NCI-H748 (cell line): ENCODE data around the gene PARK7.
"Not testable (repeated sequence)": the region's sequence is repeated elsewhere in the genome, so short reads cannot be mapped to it uniquely, and the experiment has no call there.

Source experiments
- DNase-seq: peaks from one replicate; lab custom pipeline; 2025; ENCODE audit not compliant: unreplicated experiment; lab: John Stamatoyannopoulos, UW

The PARK7 gene

GRCh38 chr1:7961216-7962013 is at the start of gene PARK7:
TSS of gene PARK7 (plus strand) at chr1:7961711. CDS start at chr1:7962786, 1,075 bp downstream.
- DNase-seq, result peak; percentile 97

- no peak for DNase-seq
Measured at GRCh38 chr1:7912145-7912544, 49.4 kb upstream of the PARK7 start.

GRCh38 chr1:7912743-7913557 is 48.6 kb upstream of the PARK7 start:
- DNase-seq, result no peak

DNA sequence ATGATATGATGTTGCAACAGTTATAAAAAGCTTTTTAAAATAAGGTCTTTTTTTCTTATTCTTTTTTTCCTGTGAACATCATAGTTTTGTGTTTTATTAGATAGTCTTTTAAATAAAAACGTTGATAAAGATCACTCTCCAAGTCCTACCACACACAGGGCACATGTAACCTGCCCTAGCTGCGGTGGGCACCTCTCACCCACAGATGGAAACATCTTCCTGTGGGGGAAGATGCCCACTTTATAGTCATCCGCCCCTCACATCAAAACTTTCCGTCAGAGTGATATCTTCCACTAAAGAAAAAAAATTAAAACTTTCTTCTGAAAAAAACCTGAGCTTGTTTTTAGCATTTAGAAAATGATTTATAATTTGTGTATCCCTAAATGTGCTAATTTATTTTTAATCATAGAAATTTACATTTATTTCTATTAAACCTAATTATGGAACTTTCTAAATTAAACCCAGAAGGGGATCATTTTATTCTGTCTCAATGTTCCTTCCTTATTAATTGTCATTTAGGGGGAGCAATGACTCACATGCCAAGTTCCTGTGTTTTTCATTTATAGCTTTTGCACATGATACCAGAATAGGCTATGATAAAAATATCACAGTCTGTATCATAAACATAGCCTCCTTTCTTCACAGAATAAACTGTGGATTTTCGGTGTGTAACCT is 45.5 kb upstream of the PARK7 start:
- no peak for DNase-seq

- no peak for DNase-seq
Measured at GRCh38 chr1:7916501-7916830, 45.0 kb upstream of the PARK7 start.

GRCh38 chr1:7917971-7918370 is 43.5 kb upstream of the PARK7 start:
- DNase-seq, result not testable (repeated sequence)

GRCh38 chr1:7919880-7920279 is 41.6 kb upstream of the PARK7 start:
- DNase-seq, result no peak

- DNase-seq, result no peak
Measured at GRCh38 chr1:7921796-7922195, 39.7 kb upstream of the PARK7 start.

- DNase-seq, result no peak
Measured at GRCh38 chr1:7922301-7922700, 39.2 kb upstream of the PARK7 start.

- DNase-seq, result not testable (repeated sequence)
Measured at GRCh38 chr1:7927061-7927460, 34.5 kb upstream of the PARK7 start.

DNA sequence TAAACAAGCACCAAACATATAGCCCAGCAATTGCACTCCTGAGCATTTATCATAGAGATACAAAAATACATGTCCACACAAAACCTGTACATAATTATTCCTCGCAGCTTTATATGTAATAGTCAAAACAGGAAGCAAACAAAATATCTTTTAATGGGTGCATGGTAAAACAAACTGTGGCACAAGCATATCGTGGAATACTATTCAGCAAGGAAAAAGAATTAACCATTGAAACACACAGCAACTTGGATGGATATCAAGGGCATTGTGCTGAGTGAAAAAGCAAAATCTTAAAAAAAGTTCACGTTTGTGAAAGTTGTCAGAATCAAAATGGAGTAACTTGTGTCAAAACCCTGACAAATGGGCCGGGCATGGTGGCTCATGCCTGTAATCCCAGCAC is 33.3 kb upstream of the PARK7 start:
- no peak for DNase-seq

DNA sequence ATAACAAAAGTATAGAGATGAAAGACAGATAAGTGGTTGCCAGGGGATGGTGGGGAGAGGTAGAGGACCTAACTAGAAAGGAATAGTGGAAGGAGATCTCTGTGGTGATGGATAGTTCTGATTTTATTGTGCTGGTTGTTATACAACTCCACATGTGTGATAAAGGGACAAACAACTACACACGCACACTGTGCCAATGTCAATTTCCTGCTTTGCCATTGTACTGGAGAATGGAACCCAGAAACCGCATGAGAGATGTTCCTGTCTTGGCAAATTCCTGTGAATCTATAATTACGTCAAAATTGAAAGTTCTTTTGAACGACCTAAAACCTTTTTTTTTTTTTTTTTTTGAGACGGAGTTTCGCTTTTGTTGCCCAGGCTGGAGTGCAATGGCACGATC is 31.9 kb upstream of the PARK7 start:
- no peak for DNase-seq

GRCh38 chr1:7930645-7931445 is 30.7 kb upstream of the PARK7 start:
- no peak for DNase-seq

DNA sequence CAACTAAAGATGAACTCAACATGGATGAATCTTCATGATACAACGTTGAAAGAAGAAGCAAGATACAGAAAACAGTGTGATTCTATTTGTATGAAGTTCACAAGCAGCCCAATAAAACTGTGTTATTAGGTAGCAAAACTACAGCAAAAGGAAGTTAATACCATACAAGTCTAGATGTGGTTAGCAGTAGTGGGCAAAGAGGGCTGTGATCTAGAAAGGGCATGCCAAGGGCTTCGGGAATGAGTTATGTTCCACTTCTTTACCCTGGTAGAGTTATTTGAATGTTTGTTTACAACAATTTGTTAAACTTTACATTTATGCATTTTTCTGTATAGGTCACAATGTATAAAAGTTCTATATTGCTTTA is 30.1 kb upstream of the PARK7 start:
- DNase-seq, result no peak

- peak; percentile 3 for DNase-seq
Measured at GRCh38 chr1:7932524-7933138, 28.9 kb upstream of the PARK7 start.

- no peak for DNase-seq
Measured at GRCh38 chr1:7938070-7938469, 23.4 kb upstream of the PARK7 start.

DNA sequence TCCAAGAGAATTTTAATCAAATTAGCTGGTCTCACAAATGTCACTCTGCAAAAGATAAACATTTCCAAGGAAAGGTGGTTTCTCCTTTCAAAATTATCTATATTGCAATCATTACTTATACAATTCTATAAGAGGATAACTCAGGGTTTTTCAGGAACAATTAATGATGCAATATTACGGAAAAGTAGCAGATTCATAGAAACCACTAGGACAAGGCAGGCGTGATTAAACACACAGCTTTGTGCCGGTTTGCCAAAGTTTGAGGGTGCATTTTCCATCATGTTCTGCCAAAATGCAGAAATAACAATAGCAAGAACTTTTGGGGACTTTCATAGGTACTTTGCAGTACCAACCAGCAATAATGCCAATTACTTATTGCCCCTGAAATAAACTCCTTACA is 21.5 kb upstream of the PARK7 start:
- DNase-seq, result no peak

DNA sequence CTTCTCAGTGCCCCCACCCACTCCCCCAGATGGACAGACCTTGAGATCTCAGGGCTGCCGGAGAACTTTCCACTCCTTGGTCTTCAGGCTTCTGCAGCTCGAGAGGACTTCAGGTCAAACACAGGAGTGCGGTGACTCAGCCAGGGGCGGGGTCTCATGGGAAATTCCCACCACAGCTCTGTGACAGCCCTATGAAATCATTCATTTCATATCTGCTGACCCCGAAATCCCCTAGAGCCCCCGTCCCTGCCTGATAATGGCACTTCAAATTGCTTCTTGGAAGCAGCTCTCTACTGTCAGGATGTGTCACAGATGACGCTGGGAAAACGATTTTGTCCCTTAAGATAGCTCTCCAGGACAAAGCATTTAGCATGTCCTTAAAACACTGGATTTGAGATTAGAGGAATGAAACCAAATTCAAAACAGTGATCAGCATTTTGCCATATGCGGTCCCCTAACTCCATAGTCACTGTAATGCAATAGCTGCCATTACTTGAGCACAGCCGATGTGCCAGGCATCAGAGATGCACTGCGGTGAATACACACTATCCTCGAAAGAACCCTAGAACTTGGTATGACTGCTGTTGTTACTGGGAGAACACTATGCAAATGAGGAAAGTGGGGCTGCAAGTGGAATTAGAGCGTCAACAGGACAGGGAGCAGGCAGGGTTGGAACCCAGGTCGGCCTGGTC is 20.6 kb upstream of the PARK7 start, which contains the start of gene TNFRSF9:
TNFRSF9 (minus strand) TSS at position 95 of the 692 bp plus-strand sequence. CDS start 845 bp downstream, outside the sequence.
- no peak for DNase-seq

DNA sequence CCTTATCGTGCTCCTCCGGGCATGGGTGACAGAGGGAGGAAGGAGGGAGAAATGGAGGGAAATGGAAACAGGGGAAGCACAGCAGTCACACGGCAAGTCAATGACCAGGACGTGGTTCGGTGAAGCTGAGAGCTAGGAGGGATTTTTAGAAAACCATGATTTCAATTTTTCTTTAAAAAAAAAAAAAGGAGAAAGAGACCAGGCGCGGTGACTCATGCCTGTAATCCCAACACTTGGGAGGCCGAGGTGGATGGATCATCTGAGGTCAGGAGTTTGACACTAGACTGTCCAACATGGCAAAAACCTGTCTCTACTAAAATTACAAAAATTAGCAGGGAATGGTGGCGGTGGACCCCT is 20.1 kb upstream of the PARK7 start:
- no peak for DNase-seq
